Mesothelial cell of epicardium (in vitro differentiated cells): ENCODE measurements around the gene ADGRD1. TPM values are rescaled to one million over a fixed set of nuclear protein-coding genes. Genes with fewer than 3 reads are reported as not detected.

Experiments
- DNase-seq, 2 experiments: peaks; one replicate each; pipeline ENCODE4 v3.0.0; 2021; ENCODE audit warnings: low spot score in 2 of 2; ENCODE audit not compliant: unreplicated experiment in 2 of 2
- H3K27ac Mint-ChIP-seq: 2 replicates; pipeline ENCODE4 v1.8.0; 2021; ENCODE audit warnings: mixed read lengths
- H3K27me3 Mint-ChIP-seq: 2 replicates; pipeline ENCODE4 v1.8.0; 2021; ENCODE audit warnings: low read depth, mixed read lengths
- H3K36me3 Mint-ChIP-seq: 2 replicates; pipeline ENCODE4 v1.8.0; 2021; ENCODE audit warnings: mixed read lengths
- H3K4me1 Mint-ChIP-seq: 2 replicates; pipeline ENCODE4 v1.8.0; 2021; ENCODE audit warnings: mixed read lengths
- H3K4me3 Mint-ChIP-seq: 2 replicates; pipeline ENCODE4 v1.8.0; 2021; ENCODE audit warnings: mild to moderate bottlenecking, moderate library complexity, mixed read lengths
- H3K9me3 Mint-ChIP-seq: 2 replicates; pipeline ENCODE4 v1.8.0; 2021; ENCODE audit warnings: mixed read lengths
- CTCF ChIP-seq: fragments of 200-600 bp; sonication (generic); IDR thresholded peaks from one replicate; pipeline ENCODE4 v1.5.0; 2021; ENCODE audit warnings: antibody characterized with exemption; ENCODE audit not compliant: unreplicated experiment
- total RNA-seq: library from RNA; stranded (reverse); gene quantifications from 3 replicates; pipeline ENCODE4 v1.2.1, GENCODE V29; 2021

The ADGRD1 gene
- total RNA-seq, 1 donor from 2014 or later = 7.2 TPM

- no peak overlapping the region for H3K4me3 Mint-ChIP-seq
- peaks cover 11% of the 10 kb centered on the region for H3K4me1 Mint-ChIP-seq
- no peaks in the 10 kb centered on the region for H3K9me3 Mint-ChIP-seq
- H3K27me3 Mint-ChIP-seq = peaks cover 8% of the 10 kb centered on the region
- H3K36me3 Mint-ChIP-seq = no peaks in the 10 kb centered on the region
- no peak for DNase-seq
- TF ChIP-seq CTCF = no peak
- no peak overlapping the region for H3K27ac Mint-ChIP-seq
These were observed 34.6 kb downstream of the ADGRD1 start for GRCh38 chr12:130988261-130988660.

GRCh38 chr12:130988751-130989150 lies 35.0 kb downstream of the ADGRD1 start:
- DNase-seq = no peak
- H3K27me3 Mint-ChIP-seq = peaks cover 8% of the 10 kb centered on the region
- no peaks in the 10 kb centered on the region for H3K36me3 Mint-ChIP-seq
- peaks cover 11% of the 10 kb centered on the region for H3K4me1 Mint-ChIP-seq
- H3K9me3 Mint-ChIP-seq = no peaks in the 10 kb centered on the region
- no peak overlapping the region for H3K27ac Mint-ChIP-seq
- H3K4me3 Mint-ChIP-seq = no peak overlapping the region
- TF ChIP-seq CTCF = no peak

- Mint-ChIP-seq H3K36me3 (no peaks in the 10 kb centered on the region), H3K27ac (no peak overlapping the region), H3K27me3 (peaks cover 8% of the 10 kb centered on the region), H3K9me3 (no peaks in the 10 kb centered on the region), H3K4me3 (no peak overlapping the region), H3K4me1 (peaks cover 11% of the 10 kb centered on the region)
- no peak for DNase-seq
- TF ChIP-seq CTCF = no peak
These were observed 35.7 kb downstream of the ADGRD1 start for GRCh38 chr12:130989391-130989790.

- peaks cover 11% of the 10 kb centered on the region for H3K4me1 Mint-ChIP-seq
These were observed 36.3 kb downstream of the ADGRD1 start for GRCh38 chr12:130990034-130990433.

GRCh38 chr12:130992448-130992847 lies 38.7 kb downstream of the ADGRD1 start:
- Mint-ChIP-seq H3K36me3 (no peaks in the 10 kb centered on the region), H3K4me1 (peaks cover 11% of the 10 kb centered on the region), H3K4me3 (no peak overlapping the region), H3K27ac (no peak overlapping the region), H3K27me3 (peaks cover 2% of the 10 kb centered on the region), H3K9me3 (no peaks in the 10 kb centered on the region)
- no peak for DNase-seq
- no peak for TF ChIP-seq CTCF

More at GRCh38 chr12:130990034-130990433, 36.3 kb downstream of the ADGRD1 start:
- H3K27ac Mint-ChIP-seq = no peak overlapping the region
- no peak overlapping the region for H3K4me3 Mint-ChIP-seq
- H3K9me3 Mint-ChIP-seq = no peaks in the 10 kb centered on the region
- no peak for DNase-seq
- TF ChIP-seq CTCF = no peak
- peaks cover 6% of the 10 kb centered on the region for H3K27me3 Mint-ChIP-seq
- no peaks in the 10 kb centered on the region for H3K36me3 Mint-ChIP-seq

GRCh38 chr12:130992979-130993538 lies 39.4 kb downstream of the ADGRD1 start:
- Mint-ChIP-seq H3K27me3 (peaks cover 2% of the 10 kb centered on the region), H3K27ac (no peak overlapping the region), H3K4me1 (peaks cover 11% of the 10 kb centered on the region), H3K36me3 (no peaks in the 10 kb centered on the region), H3K9me3 (no peaks in the 10 kb centered on the region), H3K4me3 (no peak overlapping the region)
- DNase-seq = no peak
- TF ChIP-seq CTCF = no peak
